GM12875 (cell line): ENCODE measurements around the gene PLEKHD1.

Experiments
- H3K4me3 ChIP-seq: one replicate; pipeline ENCODE4 v1.5.1; 2011; ENCODE audit warnings: low read depth, low read length, control low read depth
- CTCF ChIP-seq: IDR thresholded peaks from 2 replicates; pipeline ENCODE4 v1.5.1; 2011; ENCODE audit warnings: low read depth, mild to moderate bottlenecking, control low read depth, inconsistent platforms, low read length, moderate library complexity, borderline replicate concordance; ENCODE audit not compliant: insufficient read depth

The PLEKHD1 gene

DNA sequence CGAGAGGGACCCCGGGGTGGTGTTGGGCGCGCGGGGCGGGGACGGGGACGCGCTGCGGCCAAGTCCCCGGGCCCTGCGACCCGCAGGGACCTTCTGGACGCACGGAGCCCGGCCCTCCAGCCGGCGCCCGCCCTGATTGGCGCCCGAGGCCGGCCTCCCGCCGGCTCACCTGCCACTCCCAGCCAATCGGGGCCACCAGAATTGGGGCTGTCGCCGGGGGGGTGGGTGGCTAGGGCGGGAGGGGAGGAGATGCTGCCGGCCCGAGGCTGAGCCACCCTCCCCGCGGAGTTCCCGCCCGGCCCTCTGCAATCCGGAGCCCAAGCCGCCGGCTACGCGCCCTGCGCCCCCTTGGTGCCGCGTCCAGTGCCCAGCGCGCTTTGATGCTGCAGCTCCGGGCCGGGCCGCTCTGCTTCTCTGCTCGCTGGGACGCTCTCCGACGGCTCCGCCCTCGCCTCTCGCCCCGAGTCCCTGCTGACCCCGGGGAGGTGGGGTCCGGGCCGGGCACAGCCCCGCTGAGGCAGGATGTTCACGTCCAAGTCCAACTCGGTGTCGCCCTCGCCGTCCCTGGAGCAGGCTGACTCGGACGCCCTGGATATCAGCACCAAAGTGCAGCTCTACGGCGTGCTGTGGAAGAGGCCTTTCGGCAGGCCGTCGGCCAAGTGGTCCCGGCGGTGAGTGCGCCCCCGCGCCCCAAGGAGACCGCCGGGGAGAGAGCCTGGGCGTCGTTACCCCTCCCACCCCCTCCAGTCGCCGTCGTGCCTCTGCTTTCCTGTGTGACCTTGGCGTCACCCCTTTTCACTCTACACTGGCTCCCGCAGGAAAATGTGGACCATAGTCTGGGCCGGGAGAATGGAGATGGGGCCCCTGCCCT, at the start of gene PLEKHD1:
TSS of gene PLEKHD1 (plus strand) at position 285 of the 871 bp plus-strand sequence. CDS start at position 523, 238 bp downstream.
- no peak within 1 kb of the TSS for H3K4me3 ChIP-seq

GRCh38 chr14:69439521-69440270, 44.8 kb upstream of the PLEKHD1 start:
- no peak for TF ChIP-seq CTCF
- H3K4me3 ChIP-seq: no peak overlapping the region

More for the DNA sequence above, at the start of gene PLEKHD1:
- TF ChIP-seq CTCF: no peak

DNA sequence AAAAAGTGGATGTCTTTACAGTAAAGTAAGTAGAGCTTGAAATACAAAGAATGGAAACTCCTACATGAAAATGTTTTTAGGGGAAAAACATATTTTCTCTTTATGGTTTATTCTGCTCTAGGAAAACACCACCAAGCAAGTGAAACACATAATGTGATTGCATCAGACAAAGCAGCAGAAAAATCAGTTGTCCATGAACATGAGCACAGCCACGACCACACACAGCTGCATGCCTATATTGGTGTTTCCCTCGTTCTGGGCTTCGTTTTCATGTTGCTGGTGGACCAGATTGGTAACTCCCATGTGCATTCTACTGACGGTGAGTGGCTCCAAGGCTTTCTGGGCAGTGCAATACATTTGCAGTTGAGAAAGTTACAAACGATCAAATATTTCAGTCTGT, 42.6 kb upstream of the PLEKHD1 start:
- H3K4me3 ChIP-seq: no peak overlapping the region
- no peak for TF ChIP-seq CTCF

- no peak overlapping the region for H3K4me3 ChIP-seq
- TF ChIP-seq CTCF: no peak
Measured at GRCh38 chr14:69443296-69443805, 41.2 kb upstream of the PLEKHD1 start.

GRCh38 chr14:69449216-69449615, 35.3 kb upstream of the PLEKHD1 start:
- H3K4me3 ChIP-seq: no peak overlapping the region
- TF ChIP-seq CTCF: no peak

DNA sequence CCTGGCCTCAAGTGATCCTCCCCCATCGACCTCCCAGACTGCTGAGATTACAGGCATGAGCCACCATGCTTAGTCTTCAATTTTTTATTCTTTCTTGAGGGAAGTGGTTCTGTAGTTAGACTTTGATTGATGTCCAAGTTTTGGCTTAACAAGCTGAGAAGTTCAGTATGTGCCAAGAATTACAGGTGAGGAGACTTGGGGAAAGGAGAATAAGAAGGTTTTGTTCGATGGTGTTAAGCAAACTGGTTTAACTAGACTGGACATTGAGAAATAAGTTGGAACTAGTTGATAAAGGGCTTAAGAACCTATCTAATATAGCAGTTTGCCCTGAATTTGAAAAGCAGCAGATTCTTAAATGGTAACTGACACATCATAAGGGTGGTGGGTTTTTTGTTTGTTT, 32.6 kb upstream of the PLEKHD1 start:
- TF ChIP-seq CTCF: no peak
- H3K4me3 ChIP-seq: no peak overlapping the region
